Gastrocnemius medialis (tissue), 4 donors: ENCODE measurements around the gene PLEKHO1.

Source experiments
- POLR2A ChIP-seq, 2 donors: fragments of 450-650 bp; IDR thresholded peaks; one replicate each; pipeline ENCODE4 v1.6.1; 2017; ENCODE audit warnings: antibody characterized with exemption in 2 of 2, mild to moderate bottlenecking in 2 of 2, moderate library complexity in 2 of 2
- TF ChIP-seq, protein P1 (sequence below), 5 experiments: fragments of 450-650 bp in 3 of 5; fragments of 200-600 bp in 2 of 5; sonication (generic) in 2 of 5; IDR thresholded peaks in 4 of 5; conservative IDR thresholded peaks in 1 of 5; 1 replicate in 4 of 5; 2 replicates in 1 of 5; pipeline ENCODE4 v1.5.1; 2016 to 2019; ENCODE audit warnings: antibody characterized with exemption in 5 of 5, mild to moderate bottlenecking in 3 of 5, moderate library complexity in 3 of 5

DNA sequence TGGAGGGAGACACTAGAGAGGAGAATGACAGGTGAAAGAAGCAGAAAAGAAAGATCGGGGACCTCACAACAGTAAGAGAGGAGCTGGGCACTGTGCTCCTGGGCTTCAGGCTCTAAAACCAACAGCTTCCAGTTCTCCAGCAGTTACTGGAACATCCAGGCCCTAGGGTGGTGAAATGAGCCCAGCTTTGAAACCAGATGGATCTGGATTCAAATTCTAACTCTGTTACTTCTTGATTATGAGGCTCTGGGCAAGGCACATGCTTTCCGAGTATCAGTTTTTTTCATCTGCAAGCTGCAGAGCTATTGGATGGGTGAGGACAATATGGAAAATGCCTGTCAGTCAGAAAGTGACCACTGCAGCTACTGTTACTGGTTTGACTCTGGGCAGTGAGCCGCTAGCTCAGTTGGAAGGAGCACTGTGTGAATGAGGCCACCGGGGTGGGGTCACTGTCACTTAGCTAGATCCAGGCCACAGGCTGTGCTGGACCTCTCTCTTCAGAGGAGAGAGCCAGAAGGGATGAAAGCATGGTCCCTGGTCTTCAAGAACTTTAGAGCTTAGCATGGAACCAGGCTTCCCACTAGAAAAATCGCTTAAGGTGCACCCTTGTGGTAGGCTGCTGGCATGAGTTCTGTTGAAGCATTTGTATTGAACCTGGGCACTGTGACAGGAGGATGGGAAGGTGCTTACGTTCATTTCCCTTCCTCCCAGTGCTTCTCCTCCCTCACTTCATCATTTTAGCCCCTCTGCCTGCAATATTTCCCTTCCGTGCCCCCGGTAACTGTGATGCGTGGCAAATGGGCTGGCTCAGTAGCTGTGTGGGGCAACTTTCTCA lies 12.2 kb downstream of the PLEKHO1 start:
- TF ChIP-seq, protein P1, sequence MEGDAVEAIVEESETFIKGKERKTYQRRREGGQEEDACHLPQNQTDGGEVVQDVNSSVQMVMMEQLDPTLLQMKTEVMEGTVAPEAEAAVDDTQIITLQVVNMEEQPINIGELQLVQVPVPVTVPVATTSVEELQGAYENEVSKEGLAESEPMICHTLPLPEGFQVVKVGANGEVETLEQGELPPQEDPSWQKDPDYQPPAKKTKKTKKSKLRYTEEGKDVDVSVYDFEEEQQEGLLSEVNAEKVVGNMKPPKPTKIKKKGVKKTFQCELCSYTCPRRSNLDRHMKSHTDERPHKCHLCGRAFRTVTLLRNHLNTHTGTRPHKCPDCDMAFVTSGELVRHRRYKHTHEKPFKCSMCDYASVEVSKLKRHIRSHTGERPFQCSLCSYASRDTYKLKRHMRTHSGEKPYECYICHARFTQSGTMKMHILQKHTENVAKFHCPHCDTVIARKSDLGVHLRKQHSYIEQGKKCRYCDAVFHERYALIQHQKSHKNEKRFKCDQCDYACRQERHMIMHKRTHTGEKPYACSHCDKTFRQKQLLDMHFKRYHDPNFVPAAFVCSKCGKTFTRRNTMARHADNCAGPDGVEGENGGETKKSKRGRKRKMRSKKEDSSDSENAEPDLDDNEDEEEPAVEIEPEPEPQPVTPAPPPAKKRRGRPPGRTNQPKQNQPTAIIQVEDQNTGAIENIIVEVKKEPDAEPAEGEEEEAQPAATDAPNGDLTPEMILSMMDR (IDR thresholded peaks at IDR 0.05 in 4 of 5, conservative IDR thresholded peaks at IDR 0.05 in 1 of 5), result no peak
- TF ChIP-seq POLR2A (IDR thresholded peaks at IDR 0.05), result no peak
